ENCODE data around the gene GADD45A. TPM values are rescaled to one million over a fixed set of nuclear protein-coding genes. Genes with fewer than 3 reads are reported as not detected.

The GADD45A gene
- total and polyA plus RNA-seq, 9 of the 15 experiments (the other 6 are each of a cell fraction or from before 2014, with no cell fraction given) = 21.3 to 156 (median 62.1) TPM

GRCh38 chr1:67711158-67711854 lies 26.3 kb downstream of the GADD45A start (continued):
- TF ChIP-seq CTCF (IDR thresholded peaks at IDR 0.05 in 2 of 3, conservative IDR thresholded peaks at IDR 0.05 in 1 of 3; ENCODE audit: insufficient read depth in 2 of 3, low read depth in 1 of 3, low read length in 3 of 3) (peak in 1 of 3 experiments; percentile 14; a peak in 1 of 6 replicates), TCF7L2 (IDR thresholded peaks at IDR 0.05; ENCODE audit: low read depth, low read length) (peak; percentile 61; the same call in 1 of the 2 replicates), E2F3 (CRISPR knock-in tag; IDR thresholded peaks at IDR 0.05) (no peak), HDAC8 (tag; IDR thresholded peaks at IDR 0.05) (no peak), JUN (IDR thresholded peaks at IDR 0.05; ENCODE audit: borderline replicate concordance, low read depth, low read length) (no peak), JUN (CRISPR knock-in tag; IDR thresholded peaks at IDR 0.05; ENCODE audit: borderline replicate concordance) (no peak), ARID1B (IDR thresholded peaks at IDR 0.05) (peak; percentile 84), NCOR1 (IDR thresholded peaks at IDR 0.05) (peak; percentile 71), SMARCE1 (IDR thresholded peaks at IDR 0.05) (0 out of 2 replicates have a peak, but pooled peaks have one; percentile 43), FOXA3 (CRISPR knock-in tag; conservative IDR thresholded peaks at IDR 0.05 in 1 of 2, IDR thresholded peaks at IDR 0.05 in 1 of 2) (no peak), TAL1 (IDR thresholded peaks at IDR 0.05) (peak; percentile 29; the same call in 1 of the 2 replicates), MED1 (CRISPR knock-in tag; IDR thresholded peaks at IDR 0.05; ENCODE audit: borderline replicate concordance) (no peak), ZNF311 (CRISPR knock-in tag; IDR thresholded peaks at IDR 0.05) (peak; percentile 67; the same call in 1 of the 2 replicates), TBL1XR1 (IDR thresholded peaks at IDR 0.05; ENCODE audit: low read length in 2 of 2) (peak; percentile 19 to 59; a peak in 2 of 4 replicates), TEAD4 (IDR thresholded peaks at IDR 0.05; ENCODE audit: low read length) (peak; percentile 52; the same call in 1 of the 2 replicates), TEAD4 (CRISPR knock-in tag; IDR thresholded peaks at IDR 0.05; ENCODE audit: borderline replicate concordance) (no peak), CCAR2 (IDR thresholded peaks at IDR 0.05; ENCODE audit: low read depth, low read length) (no peak), NFIC (IDR thresholded peaks at IDR 0.05) (0 out of 2 replicates have a peak, but pooled peaks have one; percentile 11), RAD21 (CRISPR knock-in tag; conservative IDR thresholded peaks at IDR 0.05 in 1 of 2, IDR thresholded peaks at IDR 0.05 in 1 of 2) (peak in 1 of 2 experiments; percentile 41; a peak in 2 of 4 replicates), NONO (IDR thresholded peaks at IDR 0.05; ENCODE audit: low read depth in 2 of 2, low read length in 1 of 2) (peak in 1 of 2 experiments; percentile 88; a peak in 2 of 4 replicates)
- TF ChIP-seq, protein P1, sequence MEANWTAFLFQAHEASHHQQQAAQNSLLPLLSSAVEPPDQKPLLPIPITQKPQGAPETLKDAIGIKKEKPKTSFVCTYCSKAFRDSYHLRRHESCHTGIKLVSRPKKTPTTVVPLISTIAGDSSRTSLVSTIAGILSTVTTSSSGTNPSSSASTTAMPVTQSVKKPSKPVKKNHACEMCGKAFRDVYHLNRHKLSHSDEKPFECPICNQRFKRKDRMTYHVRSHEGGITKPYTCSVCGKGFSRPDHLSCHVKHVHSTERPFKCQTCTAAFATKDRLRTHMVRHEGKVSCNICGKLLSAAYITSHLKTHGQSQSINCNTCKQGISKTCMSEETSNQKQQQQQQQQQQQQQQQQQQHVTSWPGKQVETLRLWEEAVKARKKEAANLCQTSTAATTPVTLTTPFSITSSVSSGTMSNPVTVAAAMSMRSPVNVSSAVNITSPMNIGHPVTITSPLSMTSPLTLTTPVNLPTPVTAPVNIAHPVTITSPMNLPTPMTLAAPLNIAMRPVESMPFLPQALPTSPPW (CRISPR knock-in tag; IDR thresholded peaks at IDR 0.05) = peak; percentile 19; the same call in 1 of the 2 replicates
- TF ChIP-seq, protein P2, sequence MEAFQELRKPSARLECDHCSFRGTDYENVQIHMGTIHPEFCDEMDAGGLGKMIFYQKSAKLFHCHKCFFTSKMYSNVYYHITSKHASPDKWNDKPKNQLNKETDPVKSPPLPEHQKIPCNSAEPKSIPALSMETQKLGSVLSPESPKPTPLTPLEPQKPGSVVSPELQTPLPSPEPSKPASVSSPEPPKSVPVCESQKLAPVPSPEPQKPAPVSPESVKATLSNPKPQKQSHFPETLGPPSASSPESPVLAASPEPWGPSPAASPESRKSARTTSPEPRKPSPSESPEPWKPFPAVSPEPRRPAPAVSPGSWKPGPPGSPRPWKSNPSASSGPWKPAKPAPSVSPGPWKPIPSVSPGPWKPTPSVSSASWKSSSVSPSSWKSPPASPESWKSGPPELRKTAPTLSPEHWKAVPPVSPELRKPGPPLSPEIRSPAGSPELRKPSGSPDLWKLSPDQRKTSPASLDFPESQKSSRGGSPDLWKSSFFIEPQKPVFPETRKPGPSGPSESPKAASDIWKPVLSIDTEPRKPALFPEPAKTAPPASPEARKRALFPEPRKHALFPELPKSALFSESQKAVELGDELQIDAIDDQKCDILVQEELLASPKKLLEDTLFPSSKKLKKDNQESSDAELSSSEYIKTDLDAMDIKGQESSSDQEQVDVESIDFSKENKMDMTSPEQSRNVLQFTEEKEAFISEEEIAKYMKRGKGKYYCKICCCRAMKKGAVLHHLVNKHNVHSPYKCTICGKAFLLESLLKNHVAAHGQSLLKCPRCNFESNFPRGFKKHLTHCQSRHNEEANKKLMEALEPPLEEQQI (IDR thresholded peaks at IDR 0.05) = no peak
